ENCODE data around the gene ATP8A1.

The ATP8A1 gene

GRCh38 chr4:42458657-42459056 is 198.2 kb downstream of the ATP8A1 start:
- DNase-seq, result no peak

- no peak for DNase-seq
Observed at GRCh38 chr4:42454755-42455420, 202.0 kb downstream of the ATP8A1 start.

- no peak for DNase-seq
Observed at GRCh38 chr4:42453612-42454011, 203.3 kb downstream of the ATP8A1 start.

- no peak for DNase-seq
Observed at GRCh38 chr4:42452823-42453222, 204.1 kb downstream of the ATP8A1 start.

- DNase-seq, result no peak
Observed at GRCh38 chr4:42446823-42447222, 210.1 kb downstream of the ATP8A1 start.

GRCh38 chr4:42445038-42445437 is 211.9 kb downstream of the ATP8A1 start:
- no peak for DNase-seq

- no peak for DNase-seq
Observed at GRCh38 chr4:42442601-42443000, 214.3 kb downstream of the ATP8A1 start.

- DNase-seq, result no peak
Observed at GRCh38 chr4:42440083-42440482, 216.8 kb downstream of the ATP8A1 start.

GRCh38 chr4:42436928-42437565 is 219.9 kb downstream of the ATP8A1 start:
- DNase-seq, result no peak

GRCh38 chr4:42428036-42428435 is 228.9 kb downstream of the ATP8A1 start:
- no peak for DNase-seq

GRCh38 chr4:42425146-42426065 is 231.5 kb downstream of the ATP8A1 start:
- no peak for DNase-seq

GRCh38 chr4:42420140-42420539 is 236.8 kb downstream of the ATP8A1 start:
- DNase-seq, result no peak

GRCh38 chr4:42417550-42417949 is 239.4 kb downstream of the ATP8A1 start:
- no peak for DNase-seq

- no peak for DNase-seq
Observed at GRCh38 chr4:42416017-42416416, 240.9 kb downstream of the ATP8A1 start.

- DNase-seq, result no peak
Observed at GRCh38 chr4:42415281-42415680, 241.6 kb downstream of the ATP8A1 start.

- DNase-seq, result no peak
Observed at GRCh38 chr4:42412251-42412650, 244.7 kb downstream of the ATP8A1 start.

- DNase-seq, result no peak
Observed at GRCh38 chr4:42411803-42412202, 245.1 kb downstream of the ATP8A1 start.

- DNase-seq, result no peak
Observed at GRCh38 chr4:42410446-42410845, 246.5 kb downstream of the ATP8A1 start.

- no peak for DNase-seq
Observed at GRCh38 chr4:42404001-42404400, 252.9 kb downstream of the ATP8A1 start.

- DNase-seq, result no peak
Observed at GRCh38 chr4:42401171-42401570, 255.7 kb downstream of the ATP8A1 start.

GRCh38 chr4:42399393-42399792 is 257.5 kb downstream of the ATP8A1 start:
- DNase-seq, result no peak

- no peak for DNase-seq
Observed at GRCh38 chr4:42398871-42399331, 258.0 kb downstream of the ATP8A1 start.

GRCh38 chr4:42398171-42398870 is 258.6 kb downstream of the ATP8A1 start:
- no peak for DNase-seq
